Testis (tissue), 2 donors: Measurements from ENCODE around the gene UBE2E3.

Source experiments
- CTCF ChIP-seq, 3 experiments: fragments of 450-650 bp in 2 of 3; fragments of 200-600 bp in 1 of 3; sonication (generic) in 1 of 3; IDR thresholded peaks; one replicate each; pipeline ENCODE4 v1.5.1; 2016 to 2019; ENCODE audit warnings: antibody characterized with exemption in 3 of 3, mild to moderate bottlenecking in 2 of 3, moderate library complexity in 1 of 3
- POLR2A ChIP-seq: fragments of 450-650 bp; IDR thresholded peaks from one replicate; pipeline ENCODE4 v1.6.1; 2017; ENCODE audit warnings: antibody characterized with exemption, mild to moderate bottlenecking, moderate library complexity

DNA sequence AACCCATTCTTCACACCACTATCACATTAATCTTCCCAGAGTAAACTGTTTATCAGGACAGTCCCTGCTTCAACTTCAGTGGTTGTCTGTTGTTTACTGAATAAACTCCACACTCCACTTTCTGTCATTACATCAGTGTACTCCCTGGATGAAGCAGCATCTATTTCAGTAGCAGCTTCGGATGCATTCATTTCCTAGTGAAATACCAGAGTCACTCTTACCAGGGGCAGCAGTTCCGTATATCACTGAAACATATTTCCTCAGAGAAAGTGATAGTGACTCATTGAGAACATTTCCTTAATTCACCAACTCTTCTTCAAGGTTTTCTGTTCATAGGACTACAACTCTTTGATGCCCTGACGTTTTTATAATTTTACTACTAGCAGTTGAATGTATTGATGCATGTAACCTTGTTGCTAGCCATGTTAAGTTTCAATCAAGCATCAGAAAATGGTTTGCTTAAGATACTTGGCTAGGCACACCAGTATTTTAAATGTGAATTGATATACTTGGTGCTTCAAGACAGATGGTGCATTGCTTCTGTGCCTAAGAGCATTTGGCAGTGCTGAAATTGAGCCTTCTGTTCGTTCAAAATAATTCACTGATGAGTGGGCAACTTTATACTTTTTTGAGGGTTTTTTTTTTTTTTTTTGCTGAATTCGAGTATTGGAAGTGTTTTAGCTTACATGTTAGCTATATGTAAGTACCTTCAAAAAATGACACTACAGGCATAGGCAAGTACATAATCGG lies 92.3 kb downstream of the UBE2E3 start:
- TF ChIP-seq CTCF (IDR thresholded peaks at IDR 0.05): no peak
- TF ChIP-seq POLR2A: no peak
